Lung (tissue), 12 donors: Measurements from ENCODE around the gene ARID1B. TPM values are rescaled to one million over a fixed set of nuclear protein-coding genes. Genes with fewer than 3 reads are reported as not detected.

Source experiments
- ATAC-seq: fragments of 200-7000 bp; cut with Tn5 transposase; one replicate; pipeline ENCODE4 v1.9.1; 2020; ENCODE audit warnings: moderate number of reproducible peaks; ENCODE audit not compliant: insufficient read depth, low FRiP score
- DNase-seq, 3 donors: peaks; one replicate each; pipeline ENCODE4 v3.0.0-alpha.2; 2013 to 2017
- H3K27ac ChIP-seq, 2 donors: one replicate each; pipeline ENCODE4 v1.5.1; 2013; ENCODE audit warnings: mild to moderate bottlenecking in 2 of 2, moderate library complexity in 2 of 2, control low read depth in 1 of 2, inconsistent platforms in 1 of 2, low read depth in 1 of 2, low read length in 1 of 2
- H3K27me3 ChIP-seq, 3 donors: one replicate each; pipeline ENCODE4 v1.5.1; 2013; ENCODE audit warnings: low read length in 2 of 3; ENCODE audit not compliant: control insufficient read depth in 3 of 3, insufficient read depth in 3 of 3
- H3K36me3 ChIP-seq, 4 donors: one replicate each; pipeline ENCODE4 v1.5.1; 2013; ENCODE audit warnings: low read length in 4 of 4, mild to moderate bottlenecking in 1 of 4, moderate library complexity in 1 of 4; ENCODE audit not compliant: control insufficient read depth in 4 of 4, insufficient read depth in 4 of 4
- H3K4me1 ChIP-seq, 5 donors: one replicate each; pipeline ENCODE4 v1.5.1; 2013; ENCODE audit warnings: low read length in 5 of 5, mild to moderate bottlenecking in 2 of 5, moderate library complexity in 1 of 5; ENCODE audit not compliant: control insufficient read depth in 5 of 5, insufficient read depth in 5 of 5
- H3K4me3 ChIP-seq: one replicate; pipeline ENCODE4 v1.5.1; 2013; ENCODE audit warnings: mild to moderate bottlenecking, control low read depth, moderate library complexity
- H3K9ac ChIP-seq, 2 donors: one replicate each; pipeline ENCODE4 v1.5.1; 2013; ENCODE audit warnings: low read length in 2 of 2, control low read depth in 1 of 2; ENCODE audit not compliant: insufficient read depth in 1 of 2
- H3K9me3 ChIP-seq, 4 donors: one replicate each; pipeline ENCODE4 v1.5.1; 2013; ENCODE audit warnings: low read length in 3 of 4, mild to moderate bottlenecking in 1 of 4, moderate library complexity in 1 of 4; ENCODE audit not compliant: control insufficient read depth in 4 of 4, insufficient read depth in 3 of 4
- WGBS, 2 donors: extraction: QIAGEN DNeasy Blood & Tissue Kit; methylation state at CpG; one replicate each; pipeline ENCODE4 v1.1.7; 2013; 5-methylcytosine and 5-hydroxymethylcytosine counted together
- polyA plus RNA-seq, 2 donors: library from polyadenylated mRNA; stranded (reverse); fragments of 200-250 nt; gene quantifications; one replicate each; pipeline ENCODE4 v1.2.1, GENCODE V29; 2013
- total RNA-seq, 2 donors: library from RNA; depleted of rRNA in 1 of 2; stranded (reverse); fragments of >200 nt in 1 of 2; gene quantifications; one replicate each; pipeline ENCODE4 v1.2.1, GENCODE V29; 2014 to 2021
- TF ChIP-seq, protein P1 (sequence below): IDR thresholded peaks from 2 replicates; pipeline ENCODE4 v1.5.1; 2012; ENCODE audit warnings: mild to moderate bottlenecking; ENCODE audit errors: control extremely low read depth, extremely low read depth
- donor health status: control.
- donor health status: control.
- donor health status: Bipolar disorder and iron deficiency.
- donor health status: healthy.
- donor health status: DM: yes; HTN: yes; CAD: no.

The ARID1B gene
- total and polyA plus RNA-seq, 4 donors: 10.5 to 239 (median 50.9) TPM

DNA sequence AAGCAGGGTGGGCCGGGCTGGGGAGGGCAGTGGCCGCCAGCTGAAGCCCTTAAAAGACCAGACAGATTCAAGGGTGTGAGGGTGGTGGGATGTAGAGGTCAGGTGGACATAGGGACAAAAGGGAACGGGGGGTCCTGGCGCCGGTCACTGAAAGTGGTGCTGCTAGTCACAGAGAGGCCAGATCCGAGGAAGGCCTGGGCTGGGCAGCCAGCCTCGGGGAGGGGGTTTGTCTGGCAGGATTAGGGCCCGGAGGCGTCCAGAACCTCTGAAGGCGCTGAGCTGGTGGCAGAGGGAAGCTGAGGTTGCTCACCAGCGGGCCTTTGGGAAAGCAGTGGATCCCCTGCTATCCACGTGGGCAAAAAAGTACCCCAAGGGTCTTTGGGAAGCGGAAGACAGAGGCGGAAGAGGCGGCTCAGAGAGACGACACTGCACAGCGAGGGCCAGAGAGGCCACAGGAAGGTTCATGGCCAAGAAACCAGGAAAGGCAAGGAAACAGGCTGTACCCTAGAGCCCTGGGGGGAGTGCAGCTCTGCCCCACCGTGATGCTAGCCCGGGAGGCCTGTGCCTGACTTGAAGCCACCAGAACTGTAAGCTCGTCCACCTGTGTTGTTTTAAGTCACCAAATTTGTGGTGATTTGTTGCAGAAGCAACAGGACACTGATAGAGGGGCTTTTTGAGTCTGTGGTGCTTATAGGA is 440.2 kb downstream of the ARID1B start:
- DNase-seq: no peak
- Histone ChIP-seq H3K36me3 (no peaks in the 10 kb centered on the region), H3K4me3 (no peak overlapping the region), H3K4me1 (peaks cover 0 to 6% (median 2%) of the 10 kb centered on the region in 5 donors), H3K9me3 (no peaks in the 10 kb centered on the region), H3K27ac (no peak overlapping the region), H3K9ac (no peak overlapping the region), H3K27me3 (no peaks in the 10 kb centered on the region)
- 89 to 93% methylated on average over 20 of the region's 20 CpGs for WGBS, 2 donors
- TF ChIP-seq, protein P1, sequence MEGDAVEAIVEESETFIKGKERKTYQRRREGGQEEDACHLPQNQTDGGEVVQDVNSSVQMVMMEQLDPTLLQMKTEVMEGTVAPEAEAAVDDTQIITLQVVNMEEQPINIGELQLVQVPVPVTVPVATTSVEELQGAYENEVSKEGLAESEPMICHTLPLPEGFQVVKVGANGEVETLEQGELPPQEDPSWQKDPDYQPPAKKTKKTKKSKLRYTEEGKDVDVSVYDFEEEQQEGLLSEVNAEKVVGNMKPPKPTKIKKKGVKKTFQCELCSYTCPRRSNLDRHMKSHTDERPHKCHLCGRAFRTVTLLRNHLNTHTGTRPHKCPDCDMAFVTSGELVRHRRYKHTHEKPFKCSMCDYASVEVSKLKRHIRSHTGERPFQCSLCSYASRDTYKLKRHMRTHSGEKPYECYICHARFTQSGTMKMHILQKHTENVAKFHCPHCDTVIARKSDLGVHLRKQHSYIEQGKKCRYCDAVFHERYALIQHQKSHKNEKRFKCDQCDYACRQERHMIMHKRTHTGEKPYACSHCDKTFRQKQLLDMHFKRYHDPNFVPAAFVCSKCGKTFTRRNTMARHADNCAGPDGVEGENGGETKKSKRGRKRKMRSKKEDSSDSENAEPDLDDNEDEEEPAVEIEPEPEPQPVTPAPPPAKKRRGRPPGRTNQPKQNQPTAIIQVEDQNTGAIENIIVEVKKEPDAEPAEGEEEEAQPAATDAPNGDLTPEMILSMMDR: no peak
- ATAC-seq: no peak

DNA sequence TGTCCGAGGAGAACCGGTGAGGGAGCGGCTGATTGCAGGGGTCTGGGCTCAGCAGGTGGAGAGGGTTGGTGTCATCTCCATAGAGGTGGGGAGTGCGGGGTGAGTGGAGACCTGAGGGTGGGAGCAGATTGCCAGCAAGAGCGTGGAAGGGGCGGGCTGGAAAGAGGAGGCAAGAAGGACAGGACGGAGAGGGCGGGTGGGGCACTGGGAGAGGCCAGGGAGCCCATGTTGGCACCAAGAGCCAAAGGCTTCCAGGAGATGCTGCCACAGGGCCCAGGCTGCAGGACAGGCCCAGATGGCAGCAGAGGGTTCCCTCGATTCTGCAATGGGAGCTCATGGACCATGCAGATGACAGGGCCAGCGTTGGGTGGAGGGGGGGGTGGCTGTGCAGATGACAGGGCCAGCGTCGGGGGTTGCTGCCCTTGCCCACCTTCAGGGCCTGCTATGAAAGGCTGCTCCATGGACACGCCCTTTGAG is 440.8 kb downstream of the ARID1B start:
- no peak overlapping the region for H3K9ac ChIP-seq
- TF ChIP-seq, protein P1: no peak
- no peak overlapping the region for H3K4me3 ChIP-seq
- peaks cover 0 to 6% (median 2%) of the 10 kb centered on the region in 5 donors for H3K4me1 ChIP-seq
- H3K36me3 ChIP-seq: no peaks in the 10 kb centered on the region
- no peak overlapping the region for H3K27ac ChIP-seq
- no peaks in the 10 kb centered on the region for H3K27me3 ChIP-seq
- no peak for ATAC-seq
- WGBS, 2 donors: 94 to 96% methylated on average over 12 to 13 of the region's 13 CpGs
- H3K9me3 ChIP-seq: no peaks in the 10 kb centered on the region
- DNase-seq: no peak

DNA sequence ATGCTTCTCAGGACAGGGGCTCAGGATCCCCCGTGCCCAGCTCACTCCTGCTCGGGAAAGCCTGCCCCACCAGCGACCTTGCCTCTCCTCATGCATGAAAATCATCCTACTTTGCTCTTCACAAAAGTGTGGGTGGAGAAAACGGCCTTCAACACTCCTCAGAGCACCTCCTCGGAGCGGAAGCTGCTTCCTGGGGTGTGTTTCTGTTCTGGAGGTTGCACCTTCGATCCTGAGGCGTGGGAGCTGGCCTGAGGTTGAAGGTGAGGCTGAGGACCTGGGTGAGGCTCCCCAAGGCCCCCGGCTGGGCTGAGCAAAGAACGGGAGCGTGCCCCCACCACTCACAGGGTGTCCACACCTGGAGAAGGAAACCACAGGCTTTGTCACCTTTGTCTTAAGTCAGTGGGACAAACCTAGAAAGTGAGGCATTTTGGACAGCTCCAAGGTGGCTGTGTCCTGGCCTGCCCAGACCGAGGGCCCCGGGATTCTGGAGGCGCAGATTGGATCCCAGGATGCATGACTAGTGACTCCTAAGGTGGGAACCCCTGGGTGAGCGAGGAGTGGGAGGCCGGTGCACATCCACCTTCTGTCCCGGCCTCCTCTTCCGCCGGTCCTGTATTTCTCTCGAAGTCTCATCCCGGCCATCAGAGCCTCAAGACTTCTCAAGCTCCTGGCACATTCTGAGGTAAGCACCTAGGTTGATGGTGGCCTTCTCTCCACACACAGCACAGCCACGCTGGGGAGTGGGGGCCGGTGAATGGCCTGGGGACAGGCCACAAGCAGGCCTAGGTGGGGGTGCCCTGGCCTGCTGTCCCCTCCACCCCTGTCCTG is 441.4 kb downstream of the ARID1B start:
- ATAC-seq: no peak
- Histone ChIP-seq H3K27ac (no peak overlapping the region), H3K4me1 (peaks cover 0 to 6% (median 2%) of the 10 kb centered on the region in 5 donors), H3K36me3 (no peaks in the 10 kb centered on the region), H3K4me3 (no peak overlapping the region), H3K27me3 (no peaks in the 10 kb centered on the region), H3K9me3 (no peaks in the 10 kb centered on the region), H3K9ac (no peak overlapping the region)
- TF ChIP-seq, protein P1: no peak
- 91 to 94% methylated on average over 23 of the region's 23 CpGs for WGBS, 2 donors
- no peak for DNase-seq
